Erythroblast (primary cell): ENCODE measurements around the gene ATAD3B.

ENCODE experiments used
- GATA1 ChIP-seq: IDR thresholded peaks from 2 replicates; pipeline ENCODE4 v1.6.1; 2011; ENCODE audit warnings: low read depth, mild to moderate bottlenecking, control low read depth, low read length, moderate library complexity
- POLR2A ChIP-seq: IDR thresholded peaks from 2 replicates; pipeline ENCODE4 v1.6.1; 2011; ENCODE audit warnings: mild to moderate bottlenecking, low read length

- no peak for TF ChIP-seq POLR2A
- TF ChIP-seq GATA1, result no peak
These were observed 36.3 kb upstream of the ATAD3B start, which contains the start of gene VWA1 for GRCh38 chr1:1435106-1435903.
